HUES64 (cell line): ENCODE results near the gene AGPAT2.
A peak's percentile ranks its signal among the peaks of the same experiment; 100 is the strongest.

ENCODE experiments used
- H3K27ac ChIP-seq: 2 replicates; pipeline ENCODE4 v1.7.0; 2013; ENCODE audit warnings: low read depth, low read length, inconsistent platforms
- H3K27me3 ChIP-seq: 2 replicates; pipeline ENCODE4 v1.6.1; 2013; ENCODE audit warnings: mild to moderate bottlenecking, low read length; ENCODE audit not compliant: insufficient read depth
- H3K36me3 ChIP-seq: 2 replicates; pipeline ENCODE4 v1.6.1; 2013; ENCODE audit warnings: mild to moderate bottlenecking, low read length; ENCODE audit not compliant: insufficient read depth
- H3K4me1 ChIP-seq: 2 replicates; pipeline ENCODE4 v1.6.1; 2013; ENCODE audit warnings: mild to moderate bottlenecking, low read length, moderate library complexity; ENCODE audit not compliant: insufficient read depth
- H3K4me3 ChIP-seq: 2 replicates; pipeline ENCODE4 v1.5.1; 2013; ENCODE audit warnings: mild to moderate bottlenecking, low read length, moderate library complexity
- H3K9ac ChIP-seq: 2 replicates; pipeline ENCODE4 v1.6.1; 2013; ENCODE audit warnings: mild to moderate bottlenecking, low read depth, low read length
- H3K9me3 ChIP-seq: 2 replicates; pipeline ENCODE4 v1.6.1; 2013; ENCODE audit warnings: low read depth, low read length; ENCODE audit not compliant: insufficient read depth
- WGBS: fragments of 150-250, 120-280 bp; methylation state at CpG from one replicate; pipeline ENCODE4 v1.1.7; 2013; ENCODE audit warnings: missing lambda C conversion rate; 5-methylcytosine and 5-hydroxymethylcytosine counted together

AGPAT2 gene

DNA sequence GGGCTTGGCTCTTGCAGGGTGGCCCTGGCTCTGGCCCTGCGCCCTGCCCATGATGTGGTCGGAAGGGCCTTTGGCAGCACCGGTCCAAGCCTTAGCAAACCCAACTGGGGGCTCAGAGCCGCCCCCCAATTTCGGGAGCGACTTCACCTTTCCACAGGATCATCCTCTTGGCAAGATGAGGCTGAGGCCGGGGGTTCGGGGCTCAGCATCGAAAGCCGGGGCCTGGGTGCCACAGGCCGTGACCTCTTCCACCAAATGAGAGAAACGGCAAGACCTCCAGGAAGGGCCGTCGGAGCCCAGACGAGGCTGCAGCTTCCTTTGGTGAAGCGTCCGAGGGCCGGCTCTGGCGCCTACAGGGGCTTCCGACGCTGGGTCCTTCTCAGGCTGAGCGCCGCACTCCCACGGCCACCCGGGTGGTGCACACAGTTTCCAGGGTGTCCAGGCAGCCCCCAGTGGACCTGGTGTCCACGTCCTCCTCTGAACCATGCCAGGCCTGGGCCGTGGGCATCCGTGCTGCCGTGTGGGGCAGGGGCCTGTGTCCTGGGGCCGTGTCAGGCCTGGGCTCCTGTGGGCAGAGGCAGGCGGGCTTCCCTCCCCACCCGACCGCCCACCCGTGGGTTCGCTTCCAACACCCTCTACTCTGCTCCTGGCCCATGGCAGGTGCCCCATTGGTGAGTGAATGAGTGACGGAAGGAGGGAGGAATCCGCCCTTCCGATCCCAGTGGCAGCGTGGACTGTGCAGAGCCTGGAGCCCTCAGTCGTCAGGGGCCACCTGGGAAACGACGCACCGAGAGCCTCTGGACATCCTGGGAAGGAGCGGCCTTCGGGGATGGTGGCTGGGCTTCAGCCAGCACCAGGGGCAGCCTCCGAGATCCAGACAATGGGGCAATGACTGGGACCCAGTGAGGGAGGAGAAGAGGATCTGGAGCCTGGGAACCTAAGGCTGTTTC, 5.2 kb upstream of the AGPAT2 start:
- Histone ChIP-seq H3K4me1 (peaks cover 10% of the 10 kb centered on the region), H3K9ac (no peak overlapping the region), H3K27me3 (peaks cover 6% of the 10 kb centered on the region), H3K36me3 (no peaks in the 10 kb centered on the region), H3K9me3 (no peaks in the 10 kb centered on the region), H3K27ac (no peak overlapping the region), H3K4me3 (no peak overlapping the region)
- 92% methylated on average over 44 of the region's 46 CpGs for WGBS

DNA sequence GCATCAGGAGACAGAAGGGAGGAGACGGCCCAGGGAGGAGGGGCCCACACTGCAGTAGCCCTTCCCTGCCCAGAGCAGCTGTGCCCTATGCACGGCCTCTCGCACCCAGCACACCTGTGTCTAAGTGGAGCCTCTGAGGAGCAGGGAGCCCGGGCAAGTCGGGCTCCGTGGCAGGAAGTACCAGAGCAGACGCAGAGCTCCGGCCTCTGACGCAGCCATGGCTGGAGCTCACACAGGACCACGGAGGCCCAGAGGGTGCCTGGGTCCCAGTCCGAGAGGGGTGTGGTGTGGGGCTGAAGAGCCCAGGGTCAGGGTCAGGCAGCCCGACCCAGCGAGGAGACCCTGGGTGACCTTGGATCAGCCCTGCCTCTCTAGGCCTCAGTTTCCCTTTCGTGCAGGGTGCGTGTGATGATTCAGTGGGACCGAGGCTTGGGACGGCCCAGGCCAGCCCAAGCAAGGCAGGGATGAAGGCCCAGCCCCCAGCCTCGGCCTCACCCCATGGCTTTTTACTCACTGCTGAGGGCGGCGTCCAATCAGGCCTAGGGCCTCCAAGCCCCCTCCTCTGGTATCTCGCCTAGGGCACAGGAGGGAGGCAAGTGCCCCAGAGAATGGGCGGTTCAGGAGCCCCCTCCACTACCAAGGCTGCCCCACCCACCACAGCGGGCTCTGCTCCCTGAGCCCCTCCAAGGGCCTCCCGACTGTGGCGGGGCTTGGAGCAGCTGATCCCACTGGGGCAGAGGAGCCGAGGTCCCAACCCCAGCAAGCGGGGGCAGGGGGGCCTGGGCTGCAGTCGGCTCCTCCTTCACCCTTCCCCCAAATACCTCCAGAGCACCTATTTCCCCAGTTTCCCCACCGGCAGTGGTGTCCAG, 4.3 kb upstream of the AGPAT2 start:
- no peak overlapping the region for H3K4me3 ChIP-seq
- WGBS: 72% methylated on average over 29 of the region's 29 CpGs
- H3K27me3 ChIP-seq: peaks cover 9% of the 10 kb centered on the region
- no peak overlapping the region for H3K9ac ChIP-seq
- H3K9me3 ChIP-seq: no peaks in the 10 kb centered on the region
- peaks cover 10% of the 10 kb centered on the region for H3K4me1 ChIP-seq
- no peak overlapping the region for H3K27ac ChIP-seq
- no peaks in the 10 kb centered on the region for H3K36me3 ChIP-seq

DNA sequence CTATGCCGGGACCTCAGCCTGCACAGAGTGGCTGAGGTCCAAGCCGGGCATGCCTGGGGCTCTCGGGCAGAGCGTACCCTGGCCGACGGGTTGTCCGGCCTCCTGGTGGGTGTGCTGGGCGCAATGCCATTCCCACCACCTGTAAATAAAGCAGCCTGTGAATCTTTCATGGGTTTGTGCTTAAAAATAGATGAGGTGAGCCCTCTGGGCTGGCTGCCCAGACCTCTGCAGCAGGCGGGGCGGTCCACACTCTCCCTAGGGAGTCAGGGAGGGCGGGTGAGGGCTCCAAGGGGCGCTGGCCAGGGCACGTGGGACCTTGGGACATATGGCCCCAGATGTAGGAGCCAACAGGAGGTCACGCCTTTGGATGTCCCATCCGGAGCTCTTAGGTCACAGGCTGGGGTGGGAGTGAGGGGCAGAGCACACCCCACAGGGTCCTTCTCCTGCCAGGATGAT, 3.6 kb upstream of the AGPAT2 start:
- H3K27me3 ChIP-seq: peaks cover 16% of the 10 kb centered on the region
- H3K4me1 ChIP-seq: peaks cover 13% of the 10 kb centered on the region
- no peaks in the 10 kb centered on the region for H3K36me3 ChIP-seq
- WGBS: 92% methylated on average over 15 of the region's 15 CpGs
- H3K9ac ChIP-seq: no peak overlapping the region
- no peaks in the 10 kb centered on the region for H3K9me3 ChIP-seq
- H3K4me3 ChIP-seq: no peak overlapping the region
- no peak overlapping the region for H3K27ac ChIP-seq

DNA sequence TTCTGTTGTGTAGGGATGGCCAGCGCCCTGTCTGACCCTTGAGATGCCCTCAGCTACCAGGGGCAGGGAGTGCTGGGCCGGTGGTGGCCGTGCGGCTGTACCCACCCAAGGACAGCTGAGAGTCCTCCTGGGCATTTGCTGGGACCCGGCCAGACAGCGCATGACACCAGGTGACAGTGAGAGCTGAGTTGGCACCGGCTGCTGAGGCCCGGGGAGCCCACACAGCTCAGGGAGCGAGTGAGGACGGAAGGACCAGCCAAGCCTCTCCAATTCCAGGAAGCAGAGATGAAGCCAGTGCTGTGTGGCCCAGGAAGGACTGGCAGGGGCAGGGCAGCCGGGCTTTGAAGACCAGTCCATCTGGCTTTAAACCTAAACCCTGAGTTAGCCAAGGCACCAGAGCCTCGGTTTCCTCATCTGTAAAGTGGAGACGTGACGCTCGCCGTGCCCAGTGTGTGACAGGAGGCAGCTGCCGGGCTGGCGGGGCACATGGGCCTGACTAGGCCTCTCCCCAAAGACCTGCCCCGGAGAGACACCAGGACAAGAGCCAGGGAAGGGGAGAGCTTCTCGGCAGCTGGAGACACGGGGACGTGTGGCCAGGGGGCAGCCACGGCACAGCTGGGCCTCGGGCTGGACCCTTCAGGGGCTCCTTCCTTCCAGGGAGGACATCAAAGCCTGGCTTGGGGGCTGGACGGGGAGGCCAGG, 3.0 kb upstream of the AGPAT2 start:
- Histone ChIP-seq H3K9me3 (no peaks in the 10 kb centered on the region), H3K27me3 (peaks cover 20% of the 10 kb centered on the region), H3K4me3 (no peak overlapping the region), H3K9ac (no peak overlapping the region), H3K27ac (no peak overlapping the region), H3K36me3 (no peaks in the 10 kb centered on the region), H3K4me1 (peaks cover 15% of the 10 kb centered on the region)
- 94% methylated on average over 25 of the region's 25 CpGs for WGBS

DNA sequence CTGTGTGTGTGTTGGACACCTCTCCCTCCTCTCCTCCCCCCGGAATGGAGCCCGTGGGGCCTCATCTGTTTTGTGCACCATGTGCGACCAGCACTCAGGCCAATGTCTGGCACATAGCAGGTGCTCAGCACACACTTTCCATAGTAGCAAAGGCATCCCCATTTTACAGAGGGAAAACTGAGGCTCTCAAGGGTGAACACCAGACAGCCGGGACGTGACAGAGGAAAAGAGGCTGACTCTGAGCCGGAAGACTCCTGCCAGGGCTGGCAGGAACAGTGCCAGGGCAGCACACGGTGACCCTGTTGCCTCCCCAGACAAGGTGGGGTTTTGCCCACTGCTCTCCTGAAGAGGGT, 1.8 kb upstream of the AGPAT2 start:
- H3K4me3 ChIP-seq: no peak overlapping the region
- H3K9me3 ChIP-seq: no peaks in the 10 kb centered on the region
- H3K27me3 ChIP-seq: peaks cover 20% of the 10 kb centered on the region
- H3K4me1 ChIP-seq: peaks cover 14% of the 10 kb centered on the region
- H3K36me3 ChIP-seq: no peaks in the 10 kb centered on the region
- 91% methylated on average over 7 of the region's 7 CpGs for WGBS
- no peak overlapping the region for H3K27ac ChIP-seq
- no peak overlapping the region for H3K9ac ChIP-seq

DNA sequence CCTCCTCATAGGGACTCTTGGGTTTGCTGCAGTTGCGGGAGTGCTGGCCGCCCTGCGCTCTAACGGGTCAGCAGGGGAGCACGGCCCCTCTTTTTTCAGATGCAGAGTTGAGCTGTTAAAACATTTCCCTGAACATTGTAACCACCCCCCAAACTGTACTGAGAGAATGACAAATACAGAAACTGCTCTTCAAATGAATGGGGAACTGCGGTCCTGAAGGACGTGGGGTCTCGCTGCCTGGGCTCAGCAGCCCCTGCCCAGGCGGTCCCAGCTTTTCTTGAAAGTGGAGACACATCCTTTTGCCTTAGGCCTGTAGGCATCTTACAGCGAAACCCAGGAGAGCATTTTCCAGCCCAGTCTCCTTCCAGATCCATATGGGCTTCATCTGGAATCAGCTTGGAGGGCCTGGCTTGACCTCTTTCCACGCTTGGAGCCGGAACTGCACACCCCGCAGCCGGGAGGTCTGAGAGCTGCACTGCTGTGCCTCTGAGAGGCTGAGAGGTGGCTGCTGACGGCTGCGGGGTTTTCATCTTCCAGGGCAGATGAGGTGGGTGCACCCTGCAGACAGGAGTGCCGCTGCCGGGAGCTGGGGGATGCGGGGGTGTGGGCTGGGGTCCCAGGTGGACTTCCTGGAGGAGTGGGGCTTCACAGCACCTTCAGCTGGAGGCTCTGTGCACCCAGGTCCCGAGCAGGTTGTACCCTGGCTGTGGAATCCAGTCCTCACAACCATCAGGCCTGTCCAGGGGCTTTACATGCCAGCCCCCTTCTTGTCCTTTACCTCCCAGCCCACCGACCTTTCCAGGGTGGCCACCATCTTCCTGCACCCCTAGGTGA, 1.2 kb upstream of the AGPAT2 start:
- no peak overlapping the region for H3K9ac ChIP-seq
- H3K27ac ChIP-seq: no peak overlapping the region; the same call in 1 of the 2 replicates
- H3K9me3 ChIP-seq: no peaks in the 10 kb centered on the region
- peaks cover 12% of the 10 kb centered on the region; the same call in 1 of the 2 replicates for H3K4me1 ChIP-seq
- WGBS: 56% methylated on average over 21 of the region's 21 CpGs
- peak overlapping the region; percentile 41; the same call in 1 of the 2 replicates for H3K4me3 ChIP-seq
- no peaks in the 10 kb centered on the region for H3K36me3 ChIP-seq
- H3K27me3 ChIP-seq: peaks cover 20% of the 10 kb centered on the region

DNA sequence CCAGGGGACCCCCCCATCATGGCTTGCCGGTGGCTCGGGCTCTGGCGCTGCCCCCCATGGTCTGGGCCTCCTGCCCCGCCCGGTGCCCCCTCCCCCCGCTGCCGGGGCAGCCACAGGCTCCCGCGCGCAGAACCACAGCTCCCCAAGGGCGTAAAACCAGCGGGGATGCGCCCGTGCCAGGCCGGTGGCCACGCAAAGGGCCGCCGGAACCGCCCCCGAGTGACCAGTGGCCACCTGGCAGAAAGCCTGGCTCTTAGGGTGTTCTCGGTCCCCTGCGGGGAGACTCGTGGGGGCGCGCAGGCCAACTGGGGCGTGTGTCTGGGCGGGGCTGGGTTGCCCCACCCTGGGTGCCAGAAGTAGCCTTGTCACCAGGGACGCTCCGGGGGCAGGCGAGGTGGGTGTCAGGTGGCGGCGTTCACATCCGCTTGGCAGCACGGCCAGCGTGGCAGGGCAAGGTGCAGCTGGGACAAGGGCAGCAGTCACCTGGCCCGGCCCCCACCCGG, 515 bp upstream of the AGPAT2 start:
- Histone ChIP-seq H3K4me1 (peaks cover 12% of the 10 kb centered on the region; the same call in 1 of the 2 replicates), H3K27me3 (peaks cover 20% of the 10 kb centered on the region), H3K9me3 (no peaks in the 10 kb centered on the region), H3K4me3 (peak overlapping the region; percentile 41), H3K36me3 (no peaks in the 10 kb centered on the region), H3K27ac (no peak overlapping the region; the same call in 1 of the 2 replicates), H3K9ac (no peak overlapping the region)
- 13% methylated on average over 37 of the region's 37 CpGs for WGBS

DNA sequence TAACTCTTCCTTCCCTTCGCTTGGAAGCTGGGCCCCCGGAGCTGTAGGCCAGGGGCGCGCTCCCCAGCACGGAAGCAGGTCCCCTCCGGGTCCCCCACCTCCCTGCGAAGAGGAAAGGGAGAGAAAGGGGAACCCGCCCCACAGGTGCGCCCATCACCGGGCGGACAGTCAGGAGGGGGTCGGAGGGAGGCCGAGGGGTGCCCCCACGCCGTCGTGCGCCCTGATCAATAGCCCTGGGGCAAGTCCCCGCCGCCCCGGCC, 793 bp downstream of the AGPAT2 start:
- Histone ChIP-seq H3K4me3 (peak overlapping the region; percentile 70), H3K36me3 (no peaks in the 10 kb centered on the region), H3K27me3 (peaks cover 20% of the 10 kb centered on the region), H3K27ac (no peak overlapping the region), H3K9me3 (no peaks in the 10 kb centered on the region), H3K4me1 (peaks cover 8% of the 10 kb centered on the region; the same call in 1 of the 2 replicates), H3K9ac (peak overlapping the region; percentile 68; the same call in 1 of the 2 replicates)
- 7% methylated on average over 20 of the region's 20 CpGs for WGBS

DNA sequence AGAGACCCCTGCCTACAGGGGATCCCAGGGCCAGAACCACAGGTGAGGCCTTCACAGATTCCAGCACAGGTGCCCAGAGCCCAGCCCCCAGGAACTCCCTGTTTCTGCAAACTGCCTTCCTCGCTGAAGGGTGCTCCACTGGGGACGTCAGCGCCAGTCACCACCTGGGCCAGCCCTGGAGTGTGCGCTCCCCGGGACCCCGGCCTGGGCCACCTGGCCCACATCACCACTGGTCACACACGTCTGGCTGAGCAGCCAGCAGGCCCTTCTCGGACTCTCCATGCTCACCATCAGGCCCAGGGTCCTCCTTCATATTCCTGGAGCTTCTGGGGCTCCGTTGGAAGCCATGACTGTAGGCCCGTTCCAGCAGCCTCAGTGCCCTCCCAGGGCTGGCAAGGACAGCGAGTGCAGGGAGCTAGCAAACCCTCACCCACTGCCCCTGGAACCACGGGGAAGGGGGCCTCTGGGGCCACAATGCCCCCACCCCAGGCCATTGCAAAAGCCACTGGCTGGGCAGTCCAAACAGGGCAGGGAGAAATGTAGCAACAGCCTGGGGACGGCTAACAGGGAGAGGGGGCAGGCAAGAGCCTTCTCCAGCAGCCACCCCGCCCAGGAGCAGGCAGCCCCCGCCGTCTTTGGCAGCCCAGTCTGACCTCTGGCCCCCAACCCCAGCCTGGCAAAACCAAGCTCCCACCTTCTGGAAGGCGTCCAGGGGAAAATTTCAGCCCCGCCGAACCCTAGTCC, 1.3 kb downstream of the AGPAT2 start:
- Histone ChIP-seq H3K4me3 (peak overlapping the region; percentile 70), H3K36me3 (no peaks in the 10 kb centered on the region), H3K9ac (peak overlapping the region; percentile 68; the same call in 1 of the 2 replicates), H3K4me1 (0 out of 2 replicates have a peak, but pooled peaks cover 5% of the 10 kb centered on the region), H3K27ac (no peak overlapping the region), H3K27me3 (peaks cover 20% of the 10 kb centered on the region), H3K9me3 (no peaks in the 10 kb centered on the region)
- WGBS: 56% methylated on average over 19 of the region's 19 CpGs
